NCI-H510A (cell line): Measurements from ENCODE around the gene GNRH2.
"Not testable (repeated sequence)": the region's sequence is repeated elsewhere in the genome, so short reads cannot be mapped to it uniquely, and the experiment has no call there.

Experiments
- DNase-seq: peaks from one replicate; lab custom pipeline; 2025; lab: John Stamatoyannopoulos, UW

GNRH2 gene

DNA sequence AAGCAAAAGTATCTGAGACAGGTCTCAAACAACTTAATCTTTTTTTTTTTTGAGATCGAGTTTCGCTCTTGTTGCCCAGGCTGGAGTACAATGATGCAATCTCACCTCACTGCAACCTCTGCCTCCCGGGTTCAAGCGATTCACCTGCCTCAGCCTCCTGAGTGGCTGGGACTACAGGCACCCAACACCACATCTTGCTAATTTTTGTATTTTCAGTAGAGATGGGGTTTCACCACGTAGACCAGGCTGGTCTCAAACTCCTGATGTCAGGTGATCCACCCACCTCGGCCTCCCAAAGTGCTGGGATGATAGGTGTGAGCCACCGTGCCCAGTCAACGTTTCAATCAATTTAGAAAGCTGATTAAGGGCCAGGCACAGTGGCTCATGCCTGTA is 29.8 kb downstream of the GNRH2 start:
- not testable (repeated sequence) for DNase-seq

DNA sequence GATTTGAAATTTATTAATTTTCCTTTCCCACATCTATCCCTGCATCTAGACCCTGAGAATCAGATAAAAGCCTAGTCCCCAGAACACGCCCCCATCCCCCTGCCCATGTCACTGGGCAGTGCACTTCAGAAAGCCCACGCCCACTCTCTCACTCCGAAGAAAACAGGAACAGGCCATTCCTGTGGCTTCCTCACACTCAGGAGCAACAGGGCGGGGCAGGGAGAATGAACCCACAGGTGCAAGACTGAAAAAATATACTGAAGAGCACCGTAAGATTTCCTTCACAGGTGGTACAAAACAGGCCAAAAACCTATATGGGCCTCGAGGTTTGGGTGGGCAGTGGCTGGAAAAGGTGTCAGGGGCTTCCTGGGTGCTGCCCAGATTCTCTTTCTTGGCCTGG is 31.4 kb downstream of the GNRH2 start:
- DNase-seq = peak; percentile 28

DNA sequence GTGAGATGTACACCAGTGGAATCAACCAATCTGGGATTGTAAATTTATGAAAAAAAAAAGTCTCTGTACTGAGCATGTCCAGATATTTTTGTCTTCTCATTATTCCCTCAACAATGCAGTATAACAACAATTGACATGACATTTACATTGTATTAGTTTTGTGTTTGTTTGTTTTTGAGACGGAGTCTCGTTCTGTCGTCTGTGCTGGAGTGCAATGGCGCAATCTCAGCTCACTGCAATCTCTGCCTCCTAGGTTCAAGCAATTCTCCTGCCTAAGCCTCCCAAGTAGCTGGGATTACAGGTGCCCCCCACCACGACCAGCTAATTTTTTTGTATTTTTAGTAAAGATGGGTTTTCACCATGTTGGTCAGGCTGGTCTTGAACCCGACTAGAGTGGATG is 31.9 kb downstream of the GNRH2 start:
- not testable (repeated sequence) for DNase-seq

DNA sequence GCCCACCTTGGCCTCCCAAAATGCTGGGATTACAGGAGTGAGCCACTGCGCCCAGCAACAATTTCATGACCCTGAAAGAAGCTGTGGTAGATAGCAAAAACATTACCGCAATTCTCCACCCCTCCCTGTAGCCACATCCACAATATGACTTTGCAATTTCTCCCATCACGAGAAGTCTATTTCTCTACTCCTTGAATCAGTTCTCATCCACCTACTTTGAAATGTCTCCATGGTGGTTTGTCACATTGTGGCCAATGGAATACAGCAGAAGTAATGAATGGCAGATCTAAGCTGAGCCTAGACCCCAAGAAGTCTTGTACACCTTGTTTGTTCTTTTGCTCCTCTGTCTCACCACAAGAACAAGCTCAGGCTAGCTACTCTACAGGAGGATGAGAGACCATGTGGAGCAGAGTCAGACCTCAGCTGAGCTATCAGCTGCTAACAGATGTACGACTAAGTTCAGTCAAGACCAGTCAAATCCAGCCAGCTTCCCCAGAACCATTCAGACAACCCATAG is 34.3 kb downstream of the GNRH2 start:
- DNase-seq = no peak

DNA sequence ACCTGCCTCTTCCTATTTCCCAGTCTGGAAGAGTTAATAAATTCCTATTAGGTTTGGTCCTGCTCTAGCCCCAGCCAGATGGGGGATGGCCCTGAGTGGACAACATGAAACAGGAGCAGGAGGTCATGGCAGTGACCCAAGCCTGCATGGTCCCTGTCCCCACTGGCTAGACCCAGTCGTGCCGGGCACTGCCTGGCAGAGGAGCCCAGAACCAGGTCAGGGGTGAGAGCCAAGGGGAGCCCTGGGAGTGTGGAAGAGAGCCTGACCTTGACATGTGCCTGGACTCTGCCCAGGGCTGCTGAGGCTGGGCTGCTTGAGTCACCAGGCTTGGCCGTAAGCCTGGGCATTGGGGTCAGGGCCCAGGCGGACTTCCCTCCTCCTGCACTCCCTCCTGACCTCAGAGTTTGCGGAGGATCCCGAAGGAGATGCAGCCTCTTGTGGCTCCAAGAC is 37.5 kb downstream of the GNRH2 start:
- no peak for DNase-seq

DNA sequence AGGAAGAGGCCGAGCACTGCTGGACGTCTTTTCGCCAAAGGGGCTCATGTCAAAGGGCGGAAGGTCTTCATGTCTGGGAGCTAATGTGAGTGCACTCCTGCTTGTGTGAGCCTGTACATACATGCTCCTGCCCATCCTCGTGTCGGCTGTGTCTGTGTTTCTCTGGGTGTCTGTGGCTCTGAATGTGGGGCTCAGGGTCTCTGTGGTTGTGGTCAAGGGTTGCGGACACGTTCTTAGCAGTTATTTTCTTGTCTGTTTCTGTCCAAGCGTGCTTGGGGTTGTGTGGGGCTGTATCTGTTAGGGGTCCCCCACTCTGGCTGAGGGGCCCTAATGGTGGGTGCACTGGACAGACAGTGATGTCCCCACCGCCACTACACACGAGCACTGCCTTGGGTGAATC is 38.2 kb downstream of the GNRH2 start:
- DNase-seq = no peak

DNA sequence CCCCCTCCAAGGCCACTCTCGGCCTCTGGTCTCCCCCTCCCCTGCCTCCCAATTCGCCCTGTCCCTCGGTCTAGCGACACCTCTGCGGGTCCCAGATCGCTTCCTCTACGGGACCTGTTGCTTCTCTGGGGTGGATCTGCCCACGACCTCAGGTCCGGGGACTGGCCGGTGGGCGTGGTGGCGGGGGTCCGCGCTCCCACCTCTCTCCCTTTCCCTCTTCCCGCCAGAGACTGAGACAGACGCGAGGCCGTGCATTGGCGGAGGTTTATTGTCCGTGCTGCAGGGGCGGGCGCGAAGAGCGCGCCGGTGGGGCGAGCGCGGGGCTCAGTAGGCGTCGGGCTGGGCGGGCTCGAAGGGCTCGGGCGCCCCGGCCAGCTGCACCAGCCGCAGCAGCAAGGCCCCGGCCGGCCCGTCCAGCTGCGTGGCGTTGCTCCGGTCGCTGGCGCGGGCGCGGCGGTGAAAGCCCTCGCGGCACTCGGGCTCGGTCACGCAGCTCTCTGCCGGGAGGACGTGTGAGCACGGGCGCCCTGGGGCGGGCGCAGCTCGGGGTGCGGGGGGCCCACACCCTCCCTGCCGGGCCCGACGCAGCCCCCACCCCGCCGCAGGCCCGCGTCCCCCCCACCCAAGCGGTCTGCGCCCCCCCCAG is 39.0 kb downstream of the GNRH2 start:
- no peak for DNase-seq

DNA sequence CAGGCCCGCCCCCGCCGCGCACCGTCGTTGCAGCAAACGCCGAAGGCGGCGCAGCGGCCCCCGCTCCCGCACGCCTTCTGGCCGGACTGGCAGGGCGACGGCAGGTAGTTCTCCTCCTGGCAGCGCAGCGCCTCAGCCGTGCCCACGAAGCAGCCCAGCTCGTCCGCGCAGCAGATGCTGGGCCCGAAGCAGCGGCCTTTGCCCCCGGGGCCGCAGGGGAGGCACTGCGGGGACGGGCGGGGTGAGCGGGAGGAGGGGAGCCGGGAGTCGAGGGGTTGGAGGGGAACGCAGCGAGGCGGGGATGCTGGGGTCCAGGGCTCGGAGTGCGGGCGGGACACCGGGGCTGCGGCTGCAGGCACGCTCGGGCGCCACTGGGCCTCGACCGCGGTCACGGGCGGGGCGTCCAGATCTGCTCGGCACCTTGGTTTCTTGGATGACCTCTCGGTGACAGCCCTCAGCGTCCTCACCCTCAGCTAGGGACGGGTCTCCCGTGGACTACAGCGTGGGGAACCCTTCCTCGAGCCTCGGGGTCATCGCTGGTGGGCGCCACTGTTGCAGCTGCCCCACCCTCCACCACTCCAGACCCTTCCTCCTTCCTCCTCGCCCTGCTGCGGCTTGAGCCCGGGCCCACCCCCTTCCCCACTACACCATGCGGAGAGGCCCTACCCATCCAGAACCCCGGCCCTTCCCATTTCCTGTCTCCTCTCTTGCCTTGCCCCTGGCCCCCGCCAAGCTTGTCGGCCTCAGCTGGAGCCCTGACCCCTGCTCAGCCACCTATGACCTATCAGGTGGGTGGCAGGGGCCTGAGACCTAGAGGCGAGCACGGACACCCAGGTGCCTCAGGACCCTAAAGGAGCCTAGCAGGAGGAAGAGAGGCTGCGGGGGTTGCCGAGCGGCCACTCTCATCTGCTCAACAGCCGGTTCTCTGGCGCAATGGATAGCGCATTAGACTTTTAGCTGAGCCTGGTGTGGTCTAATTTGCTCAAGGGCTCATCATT is 39.8 kb downstream of the GNRH2 start:
- no peak for DNase-seq

DNA sequence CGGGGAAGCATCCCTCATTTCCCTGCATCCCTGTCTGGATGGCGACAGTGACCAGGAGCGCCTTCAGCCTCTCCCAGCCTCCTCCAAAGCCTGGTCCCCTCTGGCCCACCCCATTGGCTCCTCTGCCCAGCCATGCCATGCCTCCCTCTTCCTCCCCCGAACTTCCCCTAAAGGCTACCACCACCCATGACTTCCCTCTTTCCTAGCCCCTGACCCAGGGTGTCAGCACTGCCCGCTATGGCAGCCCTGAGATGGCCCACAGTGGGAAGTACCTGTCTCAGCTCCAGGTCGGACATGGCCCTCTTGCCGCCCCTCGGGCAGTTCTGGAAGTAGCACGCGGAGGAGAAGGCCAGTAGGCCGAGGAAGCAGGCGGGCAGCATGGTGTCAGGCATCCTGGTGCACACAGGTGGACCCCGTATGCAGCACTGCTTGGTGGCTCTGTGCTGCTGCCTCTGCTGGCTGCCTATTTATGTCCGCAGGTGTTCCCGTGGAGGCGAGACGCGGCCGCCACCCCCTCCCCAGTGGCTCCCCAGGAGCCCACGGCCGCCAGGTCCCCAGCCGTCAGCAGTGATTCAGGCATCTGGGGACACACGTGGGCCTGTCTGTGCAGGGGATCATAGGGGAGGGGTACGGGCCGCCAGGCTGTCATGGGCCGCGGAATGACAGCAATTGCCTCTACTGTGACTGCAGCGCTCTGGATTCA is 41.0 kb downstream of the GNRH2 start, which contains the start of gene AVP:
AVP (minus strand) TSS at position 442 of the 703 bp plus-strand sequence; CDS start at position 392, 50 bp downstream.
- no peak for DNase-seq

DNA sequence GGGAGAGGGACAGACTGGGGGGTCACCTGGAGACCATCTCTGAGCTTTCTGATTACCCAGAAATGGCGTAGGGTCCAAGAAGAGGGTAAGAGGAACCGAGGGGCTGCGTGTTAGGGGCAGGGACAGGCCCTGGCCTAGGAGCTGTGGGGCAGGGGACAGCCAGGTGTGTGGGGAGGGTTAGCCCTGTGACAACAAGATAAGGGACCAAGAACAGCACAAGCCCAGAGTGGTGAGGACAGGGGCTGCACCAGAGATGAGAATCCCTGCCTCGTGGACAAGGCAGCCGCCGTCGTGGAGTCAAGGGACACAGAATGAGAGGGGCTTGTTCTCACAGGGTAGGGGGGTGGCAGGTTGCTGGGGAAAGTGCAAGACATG is 41.6 kb downstream of the GNRH2 start:
- DNase-seq = no peak

DNA sequence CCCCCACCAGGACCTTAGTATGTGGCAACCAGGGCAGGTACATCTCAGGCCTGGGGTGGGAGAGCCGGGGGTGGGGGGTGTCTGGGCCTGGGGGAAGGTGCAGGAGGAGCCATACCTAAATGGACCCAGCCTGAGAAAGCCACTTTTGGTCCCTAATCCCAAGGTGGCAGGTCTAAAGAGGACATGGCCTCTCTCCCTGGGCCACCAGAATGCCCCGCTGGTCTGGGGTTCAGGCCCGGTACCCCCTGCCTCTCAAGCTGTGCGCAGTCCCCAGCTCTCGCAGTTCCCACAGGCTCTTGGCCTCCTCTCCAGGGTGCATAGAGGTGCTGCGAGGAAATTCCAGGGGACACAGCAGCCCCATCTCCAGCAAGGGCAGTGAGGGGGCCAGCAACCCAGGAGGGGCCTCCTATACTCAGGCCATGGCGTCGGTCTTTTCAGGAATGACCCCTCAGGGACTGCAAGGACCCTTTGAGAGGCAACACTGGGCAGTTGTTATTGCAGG is 42.2 kb downstream of the GNRH2 start:
- DNase-seq = no peak

DNA sequence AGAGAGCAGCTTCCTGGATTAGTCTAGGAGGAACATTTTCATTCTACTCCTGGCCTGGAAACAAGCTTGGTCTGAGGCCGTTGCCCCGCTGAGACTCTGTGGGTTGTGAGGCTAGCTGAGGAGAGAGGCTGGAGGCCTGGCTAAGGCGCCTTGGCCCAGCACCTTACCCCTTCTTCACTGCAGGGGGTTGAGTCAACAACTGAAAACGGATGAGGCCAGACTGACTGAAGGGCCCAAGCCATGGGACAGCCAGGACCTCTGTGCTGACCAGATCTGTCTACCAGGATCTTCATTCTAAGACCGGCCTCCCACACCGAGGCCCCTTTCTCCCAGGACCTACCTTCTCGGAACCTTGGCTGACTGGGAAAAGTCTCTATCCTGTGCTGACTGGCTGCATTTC is 44.6 kb downstream of the GNRH2 start:
- no peak for DNase-seq

DNA sequence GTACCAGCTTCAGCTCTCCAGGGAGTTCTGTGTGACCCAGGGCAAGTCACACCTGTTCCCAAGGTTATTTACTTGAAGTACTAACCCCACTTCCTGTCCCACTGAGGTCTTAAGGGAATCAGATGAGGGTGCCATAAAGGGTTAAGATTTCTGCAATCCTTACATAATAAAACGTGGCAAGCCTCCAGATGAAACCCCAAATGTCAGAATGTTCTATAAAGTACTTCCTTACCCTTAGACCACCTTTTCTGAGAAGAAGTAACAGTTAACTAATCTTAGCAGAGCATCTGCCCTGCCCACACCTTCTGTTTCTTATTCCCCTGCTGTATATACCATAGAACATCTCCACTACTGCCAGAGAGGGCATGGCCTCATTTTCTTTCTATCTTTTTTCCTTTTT is 47.1 kb downstream of the GNRH2 start:
- no peak for DNase-seq

DNA sequence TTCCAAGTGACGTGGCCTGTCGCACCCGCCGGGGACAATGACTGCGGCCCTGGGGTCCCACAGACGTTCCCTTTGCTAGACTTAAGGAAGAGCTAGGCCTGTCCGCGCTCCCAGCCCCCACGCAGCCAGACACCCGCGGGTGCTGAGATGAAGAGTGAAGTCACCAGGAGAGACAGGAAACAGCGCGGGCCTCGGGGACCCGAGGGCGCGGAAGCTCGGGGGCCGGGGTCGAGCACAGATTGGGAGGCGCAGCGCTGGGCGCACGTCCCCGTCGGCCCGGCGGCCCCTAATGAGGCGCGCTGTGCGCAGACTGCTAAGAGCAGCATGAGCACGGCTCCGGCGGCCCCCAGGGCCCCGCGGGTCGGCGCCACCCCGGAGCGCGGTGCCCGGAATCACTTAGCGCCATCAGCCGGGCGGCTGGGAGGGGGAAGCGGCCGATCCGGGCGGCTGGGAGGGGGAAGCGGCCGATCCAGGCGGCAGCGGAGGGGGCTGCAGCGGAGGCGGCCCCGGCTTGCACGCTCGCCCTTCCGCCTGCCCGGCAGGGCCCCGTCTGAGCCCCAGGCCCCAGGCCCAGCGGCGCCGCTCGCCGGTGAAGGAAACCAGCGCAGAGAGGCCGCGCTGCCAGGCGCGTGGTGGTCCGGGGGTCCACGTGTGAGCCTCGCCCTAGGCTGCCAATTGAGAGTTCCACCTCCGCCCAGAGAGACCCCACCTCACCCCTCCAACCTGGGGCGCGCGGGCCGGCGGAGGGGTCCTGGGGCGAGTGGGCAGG is 49.4 kb downstream of the GNRH2 start:
- DNase-seq = no peak

DNA sequence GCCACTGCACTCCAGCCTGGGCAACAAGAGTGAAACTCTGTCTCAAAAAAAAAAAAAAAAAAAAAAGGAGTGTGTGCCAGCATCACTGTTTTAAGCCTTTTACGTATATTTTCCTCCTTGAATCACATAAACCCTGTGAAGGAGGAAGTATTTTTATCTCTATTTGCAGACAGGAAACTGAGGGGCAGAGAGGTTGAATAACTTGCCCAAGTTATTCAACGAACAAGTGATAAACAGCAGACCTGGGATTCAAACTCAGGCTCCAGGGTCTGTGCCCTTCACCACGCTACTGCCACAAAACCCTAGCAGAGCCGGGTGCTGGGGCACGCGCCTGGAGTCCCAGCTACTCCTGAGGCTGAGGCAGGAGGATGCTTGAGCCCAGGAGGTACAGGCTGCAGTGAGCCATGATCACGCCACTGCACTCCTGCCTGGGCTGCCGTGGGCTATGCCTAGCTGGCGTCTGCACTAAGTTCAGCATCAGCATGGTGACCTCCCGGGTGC is 50.5 kb downstream of the GNRH2 start:
- no peak for DNase-seq

DNA sequence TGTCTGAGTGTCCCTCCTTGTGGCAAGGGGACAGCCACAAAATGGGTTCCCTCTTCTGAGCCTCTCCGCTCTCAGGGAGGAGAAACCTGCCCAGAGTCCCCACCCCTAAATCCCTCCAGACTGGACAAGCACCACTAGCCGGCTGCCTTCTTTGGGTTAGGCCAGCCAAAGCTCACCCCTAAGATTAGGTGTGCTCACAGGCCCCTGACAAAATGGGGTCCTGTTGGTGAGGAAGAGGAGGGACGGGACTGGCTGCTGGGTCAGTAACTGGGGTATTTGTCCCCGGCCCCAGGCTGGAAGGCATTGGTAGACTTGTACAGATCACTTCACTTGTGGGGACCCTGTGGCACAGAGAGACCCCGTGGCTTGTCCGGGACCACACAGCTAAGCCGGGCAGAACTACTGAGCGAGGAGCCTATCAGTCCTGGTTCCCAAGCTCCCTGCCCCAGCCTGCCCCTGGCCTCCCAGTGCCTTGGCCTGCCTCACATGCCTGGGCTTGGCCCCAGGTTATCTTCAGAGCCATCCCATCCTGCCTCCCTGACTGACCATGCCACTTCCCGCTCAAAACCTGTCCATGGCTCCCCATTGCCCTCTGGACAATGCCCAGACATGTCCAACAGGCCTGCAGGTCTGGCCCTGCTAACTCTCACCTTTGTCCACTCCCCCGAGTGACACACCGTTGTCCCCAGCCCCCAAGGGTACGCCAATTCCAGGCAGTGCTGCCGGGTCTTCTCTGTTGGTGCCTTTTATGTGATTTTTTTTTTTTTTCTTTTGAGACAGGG is 51.6 kb downstream of the GNRH2 start:
- no peak for DNase-seq
